ENCODE results near the gene PRKD1.

GRCh38 chr14:29823816-29824215 is 103.8 kb downstream of the PRKD1 start:
- TF ChIP-seq CTCF (IDR thresholded peaks at IDR 0.05 in 2 of 3, conservative IDR thresholded peaks at IDR 0.05 in 1 of 3; ENCODE audit: control insufficient read depth in 2 of 3, extremely low read depth in 1 of 3, insufficient read depth in 1 of 3, low read depth in 3 of 3, low read length in 3 of 3) (no peak), CREB1 (IDR thresholded peaks at IDR 0.05; ENCODE audit: low read depth) (no peak), SMC3 (IDR thresholded peaks at IDR 0.05; ENCODE audit: borderline replicate concordance, low read length) (no peak)
